RPMI8226 (cell line): ENCODE data around the gene RPAIN.
"Not testable (repeated sequence)": the region's sequence is repeated elsewhere in the genome, so short reads cannot be mapped to it uniquely, and the experiment has no call there.

Source experiments
- DNase-seq: peaks from one replicate; pipeline ENCODE4 v3.0.0-alpha.2; 2015

The RPAIN gene

GRCh38 chr17:5430413-5430999, 10.5 kb downstream of the RPAIN start:
- no peak for DNase-seq

GRCh38 chr17:5431234-5431633, 11.3 kb downstream of the RPAIN start:
- DNase-seq = not testable (repeated sequence)

GRCh38 chr17:5431949-5432556, 12.1 kb downstream of the RPAIN start:
- no peak for DNase-seq

GRCh38 chr17:5434984-5435383, 15.0 kb downstream of the RPAIN start:
- DNase-seq = no peak

GRCh38 chr17:5435781-5436315, 15.9 kb downstream of the RPAIN start:
- not testable (repeated sequence) for DNase-seq

- DNase-seq = no peak
These were observed 17.8 kb downstream of the RPAIN start for GRCh38 chr17:5437721-5438317.

GRCh38 chr17:5438716-5439445, 18.9 kb downstream of the RPAIN start, which contains the start of gene C1QBP:
Gene C1QBP, minus strand, starts transcription at chr17:5439155. Its CDS starts 82 bp downstream, at chr17:5439073.
- peak; percentile 93 for DNase-seq

GRCh38 chr17:5439446-5439764, 19.4 kb downstream of the RPAIN start:
- no peak for DNase-seq

- DNase-seq = no peak
These were observed 23.7 kb downstream of the RPAIN start for GRCh38 chr17:5443728-5444127.

GRCh38 chr17:5444209-5444608, 24.2 kb downstream of the RPAIN start:
- DNase-seq = no peak

GRCh38 chr17:5446786-5447185, 26.8 kb downstream of the RPAIN start:
- DNase-seq = no peak

GRCh38 chr17:5464717-5465507, 44.9 kb downstream of the RPAIN start:
- DNase-seq = no peak

GRCh38 chr17:5466295-5466694, 46.3 kb downstream of the RPAIN start:
- DNase-seq = no peak

- DNase-seq = no peak
These were observed 47.4 kb downstream of the RPAIN start for GRCh38 chr17:5467416-5467815.

- peak; percentile 5 for DNase-seq
These were observed 48.1 kb downstream of the RPAIN start for GRCh38 chr17:5468075-5468473.

GRCh38 chr17:5472511-5472910, 52.5 kb downstream of the RPAIN start:
- DNase-seq = no peak

- DNase-seq = no peak
These were observed 53.9 kb downstream of the RPAIN start for GRCh38 chr17:5473906-5474305.

GRCh38 chr17:5478992-5479391, 59.0 kb downstream of the RPAIN start:
- DNase-seq = no peak

- DNase-seq = no peak
These were observed 61.0 kb downstream of the RPAIN start for GRCh38 chr17:5480962-5481361.

GRCh38 chr17:5481451-5481850, 61.5 kb downstream of the RPAIN start:
- DNase-seq = no peak
